Measurements from ENCODE around the gene OR52E8. TPM values are rescaled to one million over a fixed set of nuclear protein-coding genes. Genes with fewer than 3 reads are reported as not detected.

The OR52E8 gene
- not detected for polyA plus RNA-seq (2013, experiment 1 of 2; ENCODE audit: insufficient read length)
- polyA plus RNA-seq (2013, experiment 2 of 2; ENCODE audit: insufficient read length): not detected

DNA sequence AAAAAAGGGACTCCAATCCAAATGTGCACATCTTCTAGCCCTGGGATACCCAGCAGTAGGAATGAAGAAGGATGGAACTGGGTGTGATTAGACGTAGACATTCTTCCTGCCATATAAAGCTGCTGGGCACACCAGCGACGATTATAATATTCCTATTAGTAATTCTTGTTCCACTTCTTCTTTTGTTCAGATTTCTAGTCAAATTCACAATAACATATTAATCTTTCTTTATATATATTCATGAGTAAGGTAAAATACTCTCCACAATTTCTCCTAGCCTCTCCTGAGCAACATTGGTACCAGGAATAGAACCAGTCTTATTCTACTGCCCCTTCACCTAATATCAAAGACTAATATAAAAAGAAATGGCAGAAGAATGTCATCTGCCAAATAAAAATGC lies at the start of gene OR52E8:
Gene OR52E8, minus strand, starts transcription at position 101 of the 400 bp plus-strand sequence. Its CDS starts 0 bp downstream, at position 101.
- DNase-seq: no peak

GRCh38 chr11:5899534-5899933 lies 42.0 kb upstream of the OR52E8 start:
- DNase-seq: no peak

DNA sequence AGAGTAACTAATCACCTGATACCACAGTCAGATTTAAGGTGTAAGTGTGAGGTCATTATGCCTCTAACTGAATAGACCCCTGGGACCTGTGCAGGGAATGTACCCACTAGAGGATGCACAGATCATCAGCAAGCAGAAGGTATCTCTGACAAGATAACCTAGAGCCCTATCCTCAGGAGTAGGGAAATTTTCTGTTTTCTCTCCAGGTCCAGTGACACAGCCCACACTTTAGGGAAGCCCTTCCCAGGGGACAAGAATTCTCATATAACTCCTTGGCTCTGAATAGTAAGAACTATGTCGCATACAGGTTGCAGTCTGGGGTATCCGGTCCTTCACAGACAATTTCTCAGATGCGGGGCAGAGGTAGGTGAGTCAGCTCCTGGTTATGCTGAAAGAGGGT lies 35.4 kb upstream of the OR52E8 start, which contains the start of gene OR52E5:
Gene OR52E5, plus strand, starts transcription at position 301 of the 400 bp plus-strand sequence. CDS start 7,569 bp downstream, outside the sequence.
- DNase-seq: no peak

- DNase-seq: peak; percentile 1
Measured at GRCh38 chr11:5891216-5891800, 33.8 kb upstream of the OR52E8 start.

DNA sequence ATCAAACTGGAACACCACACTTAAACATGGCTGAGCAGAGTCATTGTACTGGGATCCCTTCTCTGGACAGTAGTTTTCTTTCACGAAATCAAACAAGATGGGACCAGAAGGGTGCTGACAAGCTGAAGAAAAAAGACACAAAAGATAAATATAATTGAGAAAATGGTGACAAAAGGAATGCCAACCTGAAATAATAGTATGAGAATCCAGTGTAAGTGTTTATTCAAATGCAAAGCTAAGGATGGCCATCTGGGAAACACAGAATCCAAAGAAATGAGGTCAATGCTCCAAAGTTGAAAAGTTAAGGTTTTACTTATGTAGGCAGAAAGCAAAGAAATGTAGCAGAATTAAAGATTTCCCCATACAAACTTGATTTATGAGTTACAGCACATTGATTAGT lies 30.2 kb upstream of the OR52E8 start:
- no peak for DNase-seq

DNA sequence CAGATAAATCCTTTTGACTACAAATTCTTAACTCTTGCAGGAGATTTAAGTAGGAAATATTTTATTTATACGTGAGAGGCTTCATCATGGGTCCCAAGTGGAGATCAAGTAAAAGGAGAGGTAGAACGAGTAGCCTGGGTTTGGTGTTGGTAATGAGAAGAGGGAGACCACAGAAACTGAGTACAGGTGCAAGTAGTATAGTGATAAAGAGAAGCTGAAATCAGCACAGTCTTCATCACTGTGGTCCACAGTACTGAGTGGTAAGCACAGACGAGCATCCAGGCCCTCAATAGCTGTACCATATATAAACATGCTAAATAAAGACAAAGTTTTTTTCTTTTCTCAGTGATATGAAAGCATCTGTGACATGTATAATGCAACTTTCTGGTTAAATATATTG lies 29.7 kb upstream of the OR52E8 start:
- DNase-seq: no peak

DNA sequence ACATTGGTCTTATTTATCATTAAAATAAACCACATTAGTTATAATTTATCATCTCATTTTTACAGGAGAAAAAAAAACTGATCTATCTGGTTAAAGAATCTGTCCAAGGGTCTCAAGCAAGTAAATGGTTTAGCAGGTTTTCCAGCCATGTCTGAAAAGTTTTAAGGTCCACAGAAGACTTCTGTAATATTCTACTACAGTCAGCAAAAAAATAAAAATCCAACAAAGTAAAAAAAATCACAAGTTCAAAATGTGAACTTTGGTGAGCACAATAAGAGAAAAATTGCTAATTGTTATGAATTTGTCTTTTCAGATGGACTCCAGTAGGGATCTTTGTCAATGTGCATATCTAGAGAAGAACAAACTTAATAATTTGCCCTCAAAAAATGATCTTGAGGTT lies 24.3 kb upstream of the OR52E8 start:
- DNase-seq: no peak

- DNase-seq: no peak
Measured at GRCh38 chr11:5880329-5880728, 22.8 kb upstream of the OR52E8 start, which contains the start of gene OR52E4. OR52E4 (plus strand) TSS chr11:5880629; CDS start chr11:5884293, 3,664 bp downstream.

GRCh38 chr11:5878564-5878963 lies 21.1 kb upstream of the OR52E8 start:
- no peak for DNase-seq

DNA sequence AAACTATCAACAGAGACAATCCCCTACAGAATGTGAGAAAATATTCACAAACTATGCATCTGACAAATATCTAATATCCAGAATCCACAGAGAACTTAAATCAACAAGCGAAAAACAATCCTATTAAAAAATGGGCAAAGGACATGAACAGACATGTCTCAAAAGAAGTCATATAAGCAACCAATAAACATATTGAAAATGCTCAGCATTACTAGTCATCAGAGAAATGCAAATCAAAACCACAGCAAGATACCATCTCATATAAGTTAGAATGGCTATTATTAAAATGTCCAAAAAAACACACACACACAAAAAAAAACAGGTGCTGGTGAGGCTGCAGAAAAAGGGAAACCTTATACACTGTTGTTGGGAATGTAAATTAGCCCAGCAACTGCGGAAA lies 8.3 kb upstream of the OR52E8 start:
- no peak for DNase-seq

- DNase-seq: no peak
Measured at GRCh38 chr11:5851002-5851401, 6.5 kb downstream of the OR52E8 start.

GRCh38 chr11:5847711-5848110 lies 9.8 kb downstream of the OR52E8 start:
- DNase-seq: no peak

DNA sequence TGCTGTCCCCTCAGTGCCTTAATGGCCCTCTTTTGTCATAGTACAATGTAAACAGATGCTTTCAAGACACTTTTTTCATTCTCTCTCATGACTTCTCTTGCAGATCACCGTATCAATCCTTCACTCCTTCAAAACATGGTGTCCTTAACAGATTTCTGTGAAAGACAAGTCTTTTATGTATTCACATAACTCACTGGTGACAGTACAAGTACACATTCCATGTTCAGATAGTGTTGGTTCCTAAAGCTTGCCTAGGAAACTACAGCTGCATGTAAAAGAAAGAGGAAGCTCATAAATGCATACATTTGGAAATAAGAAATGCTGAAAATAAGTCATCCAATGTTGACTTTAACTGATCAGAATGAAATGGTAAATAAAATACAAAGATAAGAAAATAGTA lies 10.8 kb downstream of the OR52E8 start:
- DNase-seq: no peak

- DNase-seq: no peak
Measured at GRCh38 chr11:5841797-5842196, 15.7 kb downstream of the OR52E8 start, which contains the start of gene OR52E6. OR52E6 (minus strand) TSS chr11:5841897; CDS start chr11:5841897, 0 bp downstream.

DNA sequence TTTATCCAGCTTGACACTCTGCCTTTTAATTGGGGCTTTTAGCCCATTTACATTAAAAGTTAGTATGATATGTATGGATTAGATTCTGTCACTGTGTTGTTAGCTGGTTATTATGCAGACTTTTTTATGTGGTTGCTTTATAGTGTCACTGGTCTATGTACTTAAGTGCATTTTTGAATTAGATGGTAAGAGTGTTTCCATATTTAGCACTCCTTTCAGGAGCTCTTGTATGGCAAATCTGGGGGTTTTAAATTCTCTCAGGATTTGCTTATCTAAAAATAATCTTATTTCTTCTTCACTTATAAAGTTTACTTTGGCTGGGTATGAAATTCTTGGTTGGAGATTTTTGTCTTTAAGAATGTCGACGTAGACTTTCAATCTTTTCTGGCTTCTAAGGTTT lies 19.8 kb downstream of the OR52E8 start:
- DNase-seq: no peak

DNA sequence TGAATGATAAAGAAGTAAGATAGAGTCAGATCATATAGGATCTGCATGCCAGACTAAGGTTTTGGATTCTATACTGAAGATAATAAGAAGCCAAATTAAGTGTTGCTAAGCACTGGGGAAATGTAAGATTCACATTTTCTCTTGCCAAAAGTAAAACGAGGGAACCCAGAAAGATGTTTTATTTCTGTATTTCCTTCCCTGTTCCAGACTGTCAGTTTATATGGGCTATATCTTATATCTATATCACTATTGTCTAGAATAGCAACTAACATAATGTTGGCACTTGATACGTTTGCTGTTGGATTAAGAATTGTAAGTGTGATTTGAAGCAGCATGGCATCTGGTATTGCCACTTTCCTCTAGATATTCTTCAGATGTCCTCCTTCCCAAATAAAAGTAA lies 24.0 kb downstream of the OR52E8 start:
- no peak for DNase-seq

- no peak for DNase-seq
Measured at GRCh38 chr11:5831196-5831829, 26.2 kb downstream of the OR52E8 start.

DNA sequence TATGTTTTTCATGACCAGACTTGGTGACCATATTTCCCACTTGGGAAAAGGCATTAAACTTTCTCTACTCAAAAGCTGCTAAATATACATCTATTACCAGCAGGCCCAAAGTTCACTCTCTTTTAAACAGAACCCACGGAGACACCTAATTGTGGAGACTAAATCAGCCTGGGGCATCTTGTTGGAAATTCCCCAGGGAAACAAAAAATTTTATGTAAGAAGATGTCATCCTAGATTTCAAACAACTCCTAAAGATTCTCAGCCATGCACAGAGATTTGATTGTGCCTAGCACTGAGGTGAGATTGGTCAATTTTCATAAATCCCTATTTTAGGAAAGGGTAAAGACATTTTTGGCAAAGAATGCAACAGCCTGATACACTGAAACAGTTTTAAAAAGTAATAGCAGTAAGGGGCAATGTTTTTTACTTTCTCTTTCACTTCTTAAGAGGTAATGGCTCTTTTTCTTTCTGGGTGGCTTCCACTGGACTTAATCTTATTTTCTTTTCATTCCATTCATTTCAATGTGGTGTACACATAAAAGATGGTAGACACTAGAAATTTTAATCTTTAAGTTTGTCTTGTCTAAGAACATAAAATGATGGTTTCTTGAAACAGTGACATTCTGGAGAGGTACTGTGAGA lies 39.1 kb downstream of the OR52E8 start:
- DNase-seq: no peak

DNA sequence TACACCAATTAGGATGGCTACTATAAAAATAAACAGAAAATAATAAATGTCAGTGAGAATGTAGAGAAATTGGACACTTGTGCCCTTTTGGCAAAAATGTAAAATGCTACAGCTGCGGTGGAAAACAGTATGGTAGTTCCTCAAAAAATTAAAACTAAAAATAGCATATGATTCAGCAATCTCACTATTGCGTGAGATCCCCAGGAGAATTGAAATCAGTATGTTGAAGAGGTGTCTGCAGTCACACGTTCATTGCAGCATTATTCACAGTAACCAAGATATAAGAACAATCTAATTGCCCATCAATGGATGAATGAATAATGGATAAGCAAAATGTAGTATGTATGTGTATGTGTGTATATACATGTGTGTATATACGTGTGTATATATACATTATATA lies 42.0 kb downstream of the OR52E8 start:
- no peak for DNase-seq

DNA sequence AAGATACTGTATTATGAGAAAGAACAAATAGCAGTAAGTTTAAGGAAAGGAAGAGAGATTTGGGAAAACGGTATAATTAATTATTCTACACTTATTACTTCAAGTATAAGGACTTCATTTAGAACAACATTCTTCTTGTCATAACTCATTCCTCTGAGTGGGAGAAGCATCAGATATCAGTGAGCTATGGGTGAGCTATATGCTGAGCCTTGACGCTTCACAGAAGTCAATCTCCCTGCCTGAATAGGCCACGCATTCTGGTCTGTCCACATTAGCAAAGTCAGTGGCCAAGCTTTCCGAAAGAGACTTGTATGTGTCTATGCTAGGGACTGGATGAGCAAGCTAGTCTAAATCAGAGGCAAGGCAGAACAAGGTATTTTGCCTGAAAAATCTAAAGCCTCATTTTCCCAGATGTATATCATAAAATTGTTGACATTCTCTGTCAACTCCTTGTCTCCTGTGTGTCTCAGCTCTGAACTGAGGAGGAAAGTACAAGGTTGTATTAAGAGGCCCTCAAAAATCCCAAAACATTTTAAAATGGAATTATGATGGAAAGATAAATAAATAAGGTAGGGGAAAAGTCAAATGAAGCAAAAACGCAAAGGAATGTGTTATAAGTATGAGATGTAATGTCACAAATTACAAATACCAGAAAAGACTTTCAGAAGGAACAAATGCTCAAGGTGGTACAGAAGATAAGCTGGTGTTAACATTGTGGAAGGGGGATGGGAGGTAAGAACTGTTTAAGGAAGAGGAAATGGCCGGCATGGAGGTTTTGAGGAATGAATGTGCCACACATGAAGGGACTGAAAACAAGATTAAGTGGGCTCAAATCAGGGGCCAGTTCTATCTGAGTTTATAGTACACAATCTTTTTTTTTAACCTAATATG lies 47.3 kb downstream of the OR52E8 start:
- DNase-seq: no peak

DNA sequence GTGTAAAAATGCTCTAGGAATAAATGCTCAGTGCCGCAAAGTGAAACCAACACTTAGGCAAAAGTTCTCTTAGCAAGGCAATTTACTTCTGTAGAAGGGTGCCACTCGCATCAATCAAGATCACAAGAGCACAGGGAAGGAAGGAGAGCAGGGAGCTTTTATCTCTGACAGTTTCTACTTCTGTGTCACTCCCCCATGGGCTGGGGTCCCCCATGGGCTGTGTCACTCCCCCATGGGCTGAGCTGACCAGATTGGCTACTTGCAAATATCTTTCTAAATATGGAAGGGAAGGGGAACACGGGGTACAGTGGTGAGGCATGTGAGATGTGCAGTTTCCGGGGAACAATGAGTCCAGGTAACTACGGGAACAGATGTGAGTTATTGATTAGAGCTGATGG lies 48.4 kb downstream of the OR52E8 start:
- DNase-seq: no peak

DNA sequence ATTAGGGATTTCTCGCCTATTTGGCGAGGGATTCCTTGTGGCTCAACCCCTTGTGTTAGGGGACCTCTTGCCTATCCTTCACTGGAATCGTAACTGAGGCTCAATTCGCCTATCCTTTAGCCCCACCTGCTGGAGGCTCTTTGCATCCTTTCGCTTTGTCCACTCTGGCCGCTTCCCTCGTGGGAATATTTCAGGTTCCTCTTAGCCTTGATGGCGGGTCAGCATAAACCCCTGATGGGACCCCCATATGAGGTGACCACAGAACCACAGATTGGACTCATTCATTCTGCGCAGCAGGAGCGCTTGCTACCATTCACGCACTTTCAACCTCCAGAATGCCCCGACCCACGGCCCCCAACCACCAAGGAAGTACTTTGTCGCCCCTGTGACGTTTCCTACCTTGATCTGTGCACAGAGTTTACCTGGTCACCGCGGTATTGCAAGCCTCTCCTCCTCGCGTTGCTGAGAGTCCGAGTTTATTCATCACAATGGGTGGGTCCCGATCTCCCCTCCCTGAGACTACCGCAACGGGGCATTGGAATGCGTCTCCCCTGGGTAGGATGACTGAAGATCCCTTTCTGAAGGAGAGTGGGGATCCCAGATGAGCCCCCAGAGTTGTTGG lies 48.9 kb downstream of the OR52E8 start, which contains the start of gene OR52N2:
Gene OR52N2, plus strand, starts transcription at position 425 of the 622 bp plus-strand sequence. CDS start 11,412 bp downstream, outside the sequence.
- peak; percentile 72 for DNase-seq
